CD4-positive, alpha-beta T cell (primary cell): Measurements from ENCODE around the gene HIPK3. TPM values are rescaled to one million over a fixed set of nuclear protein-coding genes. Genes with fewer than 3 reads are reported as not detected.

Experiments
- ATAC-seq: fragments of 200-7000 bp; cut with Tn5 transposase; one replicate; pipeline ENCODE4 v1.10.0; 2022; ENCODE audit warnings: mild to moderate bottlenecking; ENCODE audit not compliant: poor library complexity
- CTCF ChIA-PET: fragments of 350-600 bp; sonication (Branson Sonifier 250); formaldehyde crosslinking; loops from one replicate; lab custom pipeline; 2021; ENCODE audit warnings: antibody characterized with exemption, inconsistent platforms; lab: Charles Lee
- POLR2A ChIA-PET: fragments of 350-600 bp; sonication (Branson Sonifier 250); formaldehyde crosslinking; loops from one replicate; lab custom pipeline; 2021; ENCODE audit warnings: antibody characterized with exemption, inconsistent platforms; lab: Charles Lee
- DNase-seq, 14 experiments: peaks; one replicate each; pipeline ENCODE4 v3.0.0-alpha.2; 2013 to 2020; ENCODE audit warnings: mixed read lengths in 2 of 14
- H3K27ac ChIP-seq, 2 donors: one replicate each; pipeline versions ENCODE4 v1.5.1 to v1.7.0; 2013; ENCODE audit warnings: low read length in 2 of 2, low read depth in 1 of 2, mild to moderate bottlenecking in 1 of 2
- H3K27me3 ChIP-seq, 2 experiments: 1 replicate in 1 of 2; 2 replicates in 1 of 2; pipeline versions ENCODE4 v1.6.1 to v1.7.0; 2013; ENCODE audit warnings: low read length in 2 of 2, control low read depth in 1 of 2, mild to moderate bottlenecking in 1 of 2, moderate library complexity in 1 of 2; ENCODE audit not compliant: insufficient read depth in 2 of 2, control insufficient read depth in 1 of 2
- H3K36me3 ChIP-seq: one replicate; pipeline ENCODE4 v1.6.1; 2013; ENCODE audit warnings: low read length, control low read depth; ENCODE audit not compliant: insufficient read depth
- H3K4me1 ChIP-seq: one replicate; pipeline ENCODE4 v1.6.1; 2013; ENCODE audit warnings: low read length, control low read depth; ENCODE audit not compliant: insufficient read depth
- H3K4me3 ChIP-seq: one replicate; pipeline ENCODE4 v1.5.1; 2013; ENCODE audit warnings: mild to moderate bottlenecking, low read length, moderate library complexity
- H3K9me3 ChIP-seq, 2 experiments: 1 replicate in 1 of 2; 2 replicates in 1 of 2; pipeline versions ENCODE4 v1.6.1 to v1.7.0; 2013; ENCODE audit warnings: low read length in 2 of 2, mild to moderate bottlenecking in 2 of 2, control low read depth in 1 of 2, moderate library complexity in 1 of 2; ENCODE audit not compliant: control insufficient read depth in 1 of 2, insufficient read depth in 1 of 2
- H3K27ac Mint-ChIP-seq: one replicate; pipeline ENCODE4 v1.8.0; 2020; ENCODE audit warnings: mixed read lengths
- H3K27me3 Mint-ChIP-seq: one replicate; pipeline ENCODE4 v1.8.0; 2021; ENCODE audit warnings: mixed read lengths
- H3K36me3 Mint-ChIP-seq: one replicate; pipeline ENCODE4 v1.8.0; 2021; ENCODE audit warnings: low read depth, mixed read lengths
- H3K4me1 Mint-ChIP-seq: one replicate; pipeline ENCODE4 v1.8.0; 2021; ENCODE audit warnings: low read depth, mixed read lengths
- H3K4me3 Mint-ChIP-seq: one replicate; pipeline ENCODE4 v1.8.0; 2020; ENCODE audit warnings: mild to moderate bottlenecking, mixed read lengths
- H3K9me3 Mint-ChIP-seq: one replicate; pipeline ENCODE4 v1.8.0; 2020; ENCODE audit warnings: mixed read lengths
- intact Hi-C, 2 experiments: fragments of 100-400 bp; cut with DNase I in 1 of 2; cut with micrococcal nuclease in 1 of 2; formaldehyde crosslinking; loops; one replicate each; pipeline versions ENCODE4 v1.15.1 to v1.9.0; 2023 to 2025; cut with DNase I, micrococcal nuclease
- total RNA-seq, 174 experiments: library from RNA in 2 of 174; stranded (reverse) in 2 of 174; gene quantifications; one replicate each; pipeline ENCODE4 v1.2.3 and lab custom pipeline; 2021 to 2026
- TF ChIP-seq, protein P1 (sequence below): fragments of 200-600 bp; IDR thresholded peaks from one replicate; pipeline ENCODE4 v1.8.0; 2022; ENCODE audit warnings: antibody characterized with exemption, mild to moderate bottlenecking

HIPK3 gene
- total RNA-seq, 2 experiments from 2014 or later = 38.1 to 38.9 TPM

DNA sequence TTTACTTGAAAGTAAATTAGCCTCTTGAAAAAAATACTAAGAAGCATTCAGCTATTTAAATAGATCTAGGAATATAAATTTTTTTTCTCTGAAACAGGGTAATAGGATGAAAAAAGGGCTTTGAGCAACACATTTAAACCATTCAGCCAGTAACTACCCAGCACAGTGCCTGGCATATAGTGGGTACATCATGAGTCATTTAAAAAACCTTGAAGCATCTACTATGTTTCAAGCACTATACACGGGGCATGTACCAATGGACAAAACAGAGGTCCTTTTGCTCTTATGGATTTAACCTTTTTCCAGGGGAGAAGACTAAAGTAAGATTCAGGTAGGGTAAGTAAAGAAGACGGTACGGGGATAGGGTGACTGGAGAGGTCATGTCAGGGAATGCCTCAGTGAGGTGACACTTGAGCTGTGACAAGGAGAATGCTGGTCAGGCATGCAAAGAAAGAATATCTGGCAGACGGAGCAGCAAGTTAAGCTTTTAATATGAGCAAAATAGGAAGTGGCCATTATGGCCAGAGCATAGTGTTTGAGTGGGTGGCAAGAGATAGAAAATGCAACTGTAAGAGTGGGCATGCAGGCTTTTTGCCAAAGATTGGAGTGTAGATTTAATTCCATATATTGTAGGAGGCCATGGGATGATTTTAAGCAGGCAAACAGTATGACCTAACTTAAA lies 101.1 kb downstream of the HIPK3 start:
- no peak for DNase-seq
- intact Hi-C loops = no loop called here
- H3K27me3 Mint-ChIP-seq = no peaks in the 10 kb centered on the region
- H3K4me3 ChIP-seq = no peak overlapping the region
- H3K4me3 Mint-ChIP-seq = no peak overlapping the region
- H3K4me1 ChIP-seq = peaks cover 2% of the 10 kb centered on the region
- TF ChIP-seq, protein P1, sequence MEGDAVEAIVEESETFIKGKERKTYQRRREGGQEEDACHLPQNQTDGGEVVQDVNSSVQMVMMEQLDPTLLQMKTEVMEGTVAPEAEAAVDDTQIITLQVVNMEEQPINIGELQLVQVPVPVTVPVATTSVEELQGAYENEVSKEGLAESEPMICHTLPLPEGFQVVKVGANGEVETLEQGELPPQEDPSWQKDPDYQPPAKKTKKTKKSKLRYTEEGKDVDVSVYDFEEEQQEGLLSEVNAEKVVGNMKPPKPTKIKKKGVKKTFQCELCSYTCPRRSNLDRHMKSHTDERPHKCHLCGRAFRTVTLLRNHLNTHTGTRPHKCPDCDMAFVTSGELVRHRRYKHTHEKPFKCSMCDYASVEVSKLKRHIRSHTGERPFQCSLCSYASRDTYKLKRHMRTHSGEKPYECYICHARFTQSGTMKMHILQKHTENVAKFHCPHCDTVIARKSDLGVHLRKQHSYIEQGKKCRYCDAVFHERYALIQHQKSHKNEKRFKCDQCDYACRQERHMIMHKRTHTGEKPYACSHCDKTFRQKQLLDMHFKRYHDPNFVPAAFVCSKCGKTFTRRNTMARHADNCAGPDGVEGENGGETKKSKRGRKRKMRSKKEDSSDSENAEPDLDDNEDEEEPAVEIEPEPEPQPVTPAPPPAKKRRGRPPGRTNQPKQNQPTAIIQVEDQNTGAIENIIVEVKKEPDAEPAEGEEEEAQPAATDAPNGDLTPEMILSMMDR = no peak
- peaks cover 3% of the 10 kb centered on the region for H3K36me3 Mint-ChIP-seq
- no peaks in the 10 kb centered on the region for H3K9me3 ChIP-seq
- ATAC-seq = no peak
- ChIA-PET CTCF (interaction anchor here (1.5 kb wide), 1 partner anchor 384 kb away, joined by 3 read pairs; no protein-coding TSS in a partner anchor), POLR2A (no interaction called here)
- H3K27ac Mint-ChIP-seq = no peak overlapping the region
- H3K36me3 ChIP-seq = peaks cover 15% of the 10 kb centered on the region
- H3K4me1 Mint-ChIP-seq = peaks cover 5% of the 10 kb centered on the region
- no peaks in the 10 kb centered on the region for H3K27me3 ChIP-seq
- no peaks in the 10 kb centered on the region for H3K9me3 Mint-ChIP-seq
- no peak overlapping the region for H3K27ac ChIP-seq

DNA sequence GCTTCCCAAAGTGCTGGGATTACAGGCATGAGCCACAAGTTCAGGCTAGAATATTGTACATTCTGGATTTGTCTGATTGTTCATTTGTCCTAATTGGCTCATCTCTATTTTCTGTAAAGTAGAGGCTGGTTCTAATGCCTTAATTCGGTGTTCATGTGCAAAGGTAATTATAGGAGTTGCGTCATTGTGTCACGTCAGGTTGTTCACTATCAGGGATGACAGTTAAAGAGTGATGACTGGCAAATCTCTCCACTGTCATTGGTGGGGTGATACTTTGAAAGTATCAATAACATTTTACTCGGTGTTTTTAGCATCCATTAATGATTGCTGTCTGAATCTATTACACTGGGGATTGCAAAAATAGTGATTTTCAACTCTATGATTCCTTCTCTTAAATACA lies 103.5 kb downstream of the HIPK3 start:
- Histone ChIP-seq H3K4me3 (no peak overlapping the region), H3K36me3 (no peaks in the 10 kb centered on the region), H3K27ac (no peak overlapping the region), H3K4me1 (peaks cover 2% of the 10 kb centered on the region), H3K27me3 (no peaks in the 10 kb centered on the region), H3K9me3 (no peaks in the 10 kb centered on the region)
- no peak for ATAC-seq
- H3K4me1 Mint-ChIP-seq = peaks cover 5% of the 10 kb centered on the region
- intact Hi-C loops = loop anchor here in 1 of 2 experiments (1.0 kb wide), 1 partner anchor 469 kb away; no protein-coding TSS in a partner anchor
- no peak overlapping the region for H3K27ac Mint-ChIP-seq
- ChIA-PET POLR2A (interaction anchor here (0.6 kb wide), 1 partner anchor 199 kb away, joined by 3 read pairs; the partner anchor contains the start of gene CSTF3), CTCF (no interaction called here)
- TF ChIP-seq, protein P1 = no peak
- H3K36me3 Mint-ChIP-seq = no peaks in the 10 kb centered on the region
- no peak overlapping the region for H3K4me3 Mint-ChIP-seq
- no peak for DNase-seq
- no peaks in the 10 kb centered on the region for H3K9me3 Mint-ChIP-seq
- peaks cover 4% of the 10 kb centered on the region for H3K27me3 Mint-ChIP-seq

DNA sequence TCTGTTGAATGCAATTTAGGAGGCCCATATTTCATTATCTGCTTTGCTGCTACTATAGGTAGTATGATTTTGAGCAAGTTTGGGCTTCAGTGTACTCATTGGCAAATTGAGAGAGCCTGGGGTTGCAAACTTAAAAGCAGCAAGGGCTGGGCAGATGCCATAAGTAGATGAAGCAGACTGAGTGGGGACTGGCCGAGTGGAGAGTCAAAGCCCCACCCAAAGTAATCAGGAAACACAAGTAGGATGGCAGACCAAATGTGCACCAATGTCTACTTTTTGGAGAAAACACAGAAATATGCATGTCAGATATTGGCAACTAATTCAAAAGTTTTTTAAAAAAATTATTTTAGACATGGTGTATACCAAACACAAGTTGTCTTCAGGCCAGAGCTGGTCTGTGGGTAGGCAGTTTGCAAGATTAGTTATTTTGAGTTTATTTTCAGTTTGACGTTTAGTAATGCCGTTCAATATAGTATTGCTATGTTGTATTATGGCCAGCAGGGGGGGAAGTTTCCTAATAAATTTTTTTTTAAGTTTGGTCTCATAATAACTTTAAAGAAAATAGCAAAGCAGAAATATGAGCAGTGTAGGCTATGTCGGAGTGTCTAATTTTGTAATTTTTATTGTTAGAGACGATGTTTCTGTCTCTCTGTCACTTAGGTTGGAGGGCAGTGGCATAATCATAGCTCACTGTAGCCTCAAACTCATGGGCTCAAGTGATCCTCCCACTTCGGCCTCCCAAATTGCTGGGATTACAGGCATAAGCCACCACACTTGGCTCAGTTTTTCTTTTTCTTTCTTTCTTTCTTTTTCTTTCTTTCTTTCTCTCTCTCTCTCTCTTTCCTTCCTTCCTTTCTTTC lies 105.1 kb downstream of the HIPK3 start:
- Histone ChIP-seq H3K27ac (no peak overlapping the region), H3K27me3 (peaks cover 0 to 2% of the 10 kb centered on the region in 2 experiments), H3K4me1 (peaks cover 2% of the 10 kb centered on the region), H3K4me3 (no peak overlapping the region), H3K9me3 (no peaks in the 10 kb centered on the region), H3K36me3 (no peaks in the 10 kb centered on the region)
- peak in 4 of 14 experiments; percentile 24 to 70 (median 54) for DNase-seq
- Mint-ChIP-seq H3K36me3 (no peaks in the 10 kb centered on the region), H3K27ac (no peak overlapping the region), H3K4me1 (peaks cover 5% of the 10 kb centered on the region), H3K27me3 (peaks cover 11% of the 10 kb centered on the region), H3K9me3 (no peaks in the 10 kb centered on the region), H3K4me3 (no peak overlapping the region)
- ATAC-seq = peak; percentile 70
- TF ChIP-seq, protein P1 = peak; percentile 79
- ChIA-PET POLR2A (no interaction called here), CTCF (interaction anchor here (0.8 to 0.9 kb wide), 2 partner anchors 9 to 380 kb away, joined by 3 to 4 read pairs; no protein-coding TSS in a partner anchor)
- intact Hi-C loops = loop anchor here (1.0 to 2.0 kb wide), 3 partner anchors 379 to 467 kb away; no protein-coding TSS in a partner anchor
